ENCODE measurements around the gene POLRMT. TPM values are rescaled to one million over a fixed set of nuclear protein-coding genes. Genes with fewer than 3 reads are reported as not detected.

The POLRMT gene
- total and polyA plus RNA-seq, 7 donors: 61.7 to 99.8 (median 78.8) TPM

DNA sequence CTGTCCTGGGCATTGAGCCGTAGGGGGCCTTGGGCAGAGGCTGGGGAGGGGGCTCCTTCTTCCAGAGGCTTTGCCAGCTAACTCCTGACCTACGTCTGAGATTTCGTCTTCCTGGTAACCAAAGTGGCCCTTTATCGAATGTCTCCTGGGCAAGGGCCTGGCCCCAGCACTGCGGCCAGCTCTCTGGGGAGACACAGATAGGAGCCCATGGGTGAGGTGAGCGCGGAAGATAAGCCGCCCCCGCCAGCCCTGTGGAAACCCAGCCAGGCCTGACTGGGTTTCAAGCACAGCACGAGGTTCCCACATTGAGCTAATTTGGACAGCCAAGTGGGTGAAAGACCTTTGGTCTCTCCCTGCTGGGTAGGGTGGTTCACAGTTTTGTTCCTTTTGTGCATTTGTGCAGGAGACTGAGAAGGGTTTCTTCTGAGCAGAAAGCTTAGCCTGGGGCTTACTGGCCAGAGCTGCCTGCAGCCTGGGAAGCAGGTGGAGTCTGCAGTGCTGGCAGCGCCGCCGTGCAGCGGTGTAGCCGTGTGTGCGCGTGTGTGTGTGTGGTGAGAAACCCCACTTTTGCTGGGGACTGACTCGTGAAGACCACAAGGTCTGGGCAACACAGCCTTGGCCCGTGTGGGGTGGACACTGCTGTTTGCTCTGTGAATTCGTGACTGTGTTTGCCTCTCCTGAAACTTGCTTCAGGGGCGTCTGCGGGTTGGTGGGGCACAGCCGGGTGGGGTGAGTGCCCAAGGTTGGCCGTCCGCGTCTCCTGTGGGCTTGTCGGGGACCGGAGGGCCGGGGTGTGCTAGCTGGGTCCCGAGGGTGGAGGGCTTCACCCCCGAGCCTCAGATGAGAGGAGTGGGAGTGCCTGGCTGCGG lies 58.4 kb downstream of the POLRMT start:
- H3K4me1 ChIP-seq: peaks cover 64% of the 10 kb centered on the region
- WGBS, 3 donors: 20 to 35% (median 23%) methylated on average over 32 of the region's 32 CpGs
- peak; percentile 14 to 33 (median 26) for ATAC-seq

DNA sequence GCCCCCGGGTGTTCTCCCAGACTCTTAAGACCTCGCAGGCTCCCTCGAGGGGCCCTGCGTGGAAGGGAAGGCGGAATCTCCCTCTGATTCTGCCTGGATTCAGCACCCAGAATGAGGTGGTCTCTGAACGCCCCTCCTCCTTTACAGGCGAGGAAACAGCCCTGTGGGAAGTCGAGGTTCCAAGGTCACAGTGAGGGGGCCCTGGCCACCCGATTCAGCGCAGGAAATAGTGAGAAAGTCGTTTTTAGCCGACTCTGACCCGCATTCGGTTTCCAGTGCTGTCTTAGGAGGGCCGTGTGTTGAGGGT lies 59.9 kb downstream of the POLRMT start:
- TF ChIP-seq, protein P1, sequence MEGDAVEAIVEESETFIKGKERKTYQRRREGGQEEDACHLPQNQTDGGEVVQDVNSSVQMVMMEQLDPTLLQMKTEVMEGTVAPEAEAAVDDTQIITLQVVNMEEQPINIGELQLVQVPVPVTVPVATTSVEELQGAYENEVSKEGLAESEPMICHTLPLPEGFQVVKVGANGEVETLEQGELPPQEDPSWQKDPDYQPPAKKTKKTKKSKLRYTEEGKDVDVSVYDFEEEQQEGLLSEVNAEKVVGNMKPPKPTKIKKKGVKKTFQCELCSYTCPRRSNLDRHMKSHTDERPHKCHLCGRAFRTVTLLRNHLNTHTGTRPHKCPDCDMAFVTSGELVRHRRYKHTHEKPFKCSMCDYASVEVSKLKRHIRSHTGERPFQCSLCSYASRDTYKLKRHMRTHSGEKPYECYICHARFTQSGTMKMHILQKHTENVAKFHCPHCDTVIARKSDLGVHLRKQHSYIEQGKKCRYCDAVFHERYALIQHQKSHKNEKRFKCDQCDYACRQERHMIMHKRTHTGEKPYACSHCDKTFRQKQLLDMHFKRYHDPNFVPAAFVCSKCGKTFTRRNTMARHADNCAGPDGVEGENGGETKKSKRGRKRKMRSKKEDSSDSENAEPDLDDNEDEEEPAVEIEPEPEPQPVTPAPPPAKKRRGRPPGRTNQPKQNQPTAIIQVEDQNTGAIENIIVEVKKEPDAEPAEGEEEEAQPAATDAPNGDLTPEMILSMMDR (IDR thresholded peaks at IDR 0.05): no peak
- Histone ChIP-seq H3K27me3 (ENCODE audit: insufficient read depth in 3 of 3, low read length in 2 of 3) (no peaks in the 10 kb centered on the region), H3K36me3 (ENCODE audit: insufficient read depth in 1 of 2, low read depth in 1 of 2) (peaks cover 0 to 10% of the 10 kb centered on the region in 2 donors), H3K9me3 (no peaks in the 10 kb centered on the region), H3K4me1 (peaks cover 52% of the 10 kb centered on the region), H3K27ac (peak overlapping the region; percentile 94), H3K4me3 (peak overlapping the region; percentile 97)
- WGBS, 3 donors: 3 to 4% (median 3%) methylated on average over 15 of the region's 15 CpGs
- ATAC-seq (no peak), DNase-seq (no peak)
- intact Hi-C loops (cut with DNase I): loop anchor here (5.0 to 10.0 kb wide), 3 partner anchors 41 to 831 kb away; partner anchors contain the start of genes CDC34 (in 1 of the 2), DAZAP1 (in 1 of the 2) and GAMT (in 1 of the 2)

More for the DNA sequence above, 58.4 kb downstream of the POLRMT start:
- peaks cover 0 to 21% of the 10 kb centered on the region in 2 donors for H3K36me3 ChIP-seq (ENCODE audit: insufficient read depth in 1 of 2, low read depth in 1 of 2)
- peak in 1 of 2 donors; percentile 38 for DNase-seq
- H3K4me3 ChIP-seq: peak overlapping the region; percentile 97
- intact Hi-C loops (cut with DNase I): loop anchor here (5.0 to 10.0 kb wide), 5 partner anchors 43 to 830 kb away; partner anchors contain the start of genes CDC34 (in 1 of the 2), DAZAP1 (in 1 of the 2), GAMT (in 1 of the 2) and POLRMT (in 1 of the 2)
- H3K27ac ChIP-seq: peak overlapping the region; percentile 94
- no peaks in the 10 kb centered on the region for H3K9me3 ChIP-seq
- no peaks in the 10 kb centered on the region for H3K27me3 ChIP-seq (ENCODE audit: insufficient read depth in 3 of 3, low read length in 2 of 3)
- TF ChIP-seq, protein P1 (IDR thresholded peaks at IDR 0.05): no peak

GRCh38 chr19:572743-573518 lies 60.4 kb downstream of the POLRMT start:
- TF ChIP-seq, protein P1 (IDR thresholded peaks at IDR 0.05): no peak
- no peaks in the 10 kb centered on the region for H3K9me3 ChIP-seq
- H3K4me1 ChIP-seq: peaks cover 48% of the 10 kb centered on the region
- H3K27ac ChIP-seq: peak overlapping the region; percentile 94
- H3K4me3 ChIP-seq: peak overlapping the region; percentile 97
- intact Hi-C loops (cut with DNase I): loop anchor here (1.0 to 10.0 kb wide), 4 partner anchors 41 to 832 kb away; partner anchors contain the start of genes CDC34 (in 1 of the 2), DAZAP1 (in 1 of the 2) and GAMT (in 1 of the 2)
- peaks cover 0 to 5% of the 10 kb centered on the region in 2 donors for H3K36me3 ChIP-seq (ENCODE audit: insufficient read depth in 1 of 2, low read depth in 1 of 2)
- H3K27me3 ChIP-seq (ENCODE audit: insufficient read depth in 3 of 3, low read length in 2 of 3): no peaks in the 10 kb centered on the region
- peak; percentile 59 to 80 for DNase-seq
- 0 to 1% (median 0%) methylated on average over 37 to 55 of the region's 55 CpGs for WGBS, 3 donors
- peak; percentile 8 to 48 (median 30) for ATAC-seq

GRCh38 chr19:572140-572742 lies 61.1 kb downstream of the POLRMT start, which contains the start of gene BSG:
TSS of gene BSG (plus strand) at chr19:572596. CDS start at chr19:572635, 39 bp downstream.
- DNase-seq (peak; percentile 98 to 99), ATAC-seq (peak; percentile 76 to 84 (median 82))
- intact Hi-C loops (cut with DNase I): loop anchor here (1.0 to 10.0 kb wide), 4 partner anchors 40 to 833 kb away; partner anchors contain the start of genes CDC34 (in 1 of the 2), DAZAP1 (in 1 of the 2) and GAMT (in 1 of the 2)
- peak within 1 kb of the TSS; percentile 97 for H3K4me3 ChIP-seq
- H3K27ac ChIP-seq: peak within 1 kb of the TSS; percentile 94
- WGBS, 3 donors: 0 to 1% (median 0%) methylated on average over 44 to 79 of the region's 79 CpGs
- H3K4me1 ChIP-seq: peaks cover 41% of the 10 kb centered on the region
- TF ChIP-seq, protein P1 (IDR thresholded peaks at IDR 0.05): no peak
- H3K27me3 ChIP-seq (ENCODE audit: insufficient read depth in 3 of 3, low read length in 2 of 3): no peaks in the 10 kb centered on the region
- H3K9me3 ChIP-seq: no peaks in the 10 kb centered on the region
- H3K36me3 ChIP-seq (ENCODE audit: insufficient read depth in 1 of 2, low read depth in 1 of 2): no peaks in the 10 kb centered on the region

Data from psoas muscle (tissue), 8 donors.